ENCODE measurements around the gene PGAM1. TPM values are rescaled to one million over a fixed set of nuclear protein-coding genes. Genes with fewer than 3 reads are reported as not detected.

PGAM1 gene
- total and polyA plus RNA-seq, 2 of the 4 experiments (the other 2 are of a cell fraction) = 686 to 841 TPM

GRCh38 chr10:97479939-97480338 lies 53.9 kb downstream of the PGAM1 start:
- peaks cover 18% of the 10 kb centered on the region for H3K9me1 ChIP-seq (ENCODE audit: insufficient read depth, low read length)
- no peak overlapping the region for H3K18ac ChIP-seq (ENCODE audit: low read depth, low read length)
- H3K56ac ChIP-seq (ENCODE audit: extremely low read depth, insufficient read depth, low read length) = no peak overlapping the region
- H2AK5ac ChIP-seq (ENCODE audit: low read depth, low read length) = no peak overlapping the region
- H3K9ac ChIP-seq (ENCODE audit: low read depth, low read length) = no peak overlapping the region
- CTCF ChIA-PET = no interaction called here
- H3K4me3 ChIP-seq (ENCODE audit: insufficient read depth, low read depth, low read length) = no peak overlapping the region
- no peak overlapping the region for H2BK120ac ChIP-seq (ENCODE audit: low read depth, low read length)
- no peak overlapping the region for H2AK9ac ChIP-seq (replicated peaks; ENCODE audit: low read depth, low read length, poor library complexity)
- H3K27ac ChIP-seq (ENCODE audit: insufficient read depth, low read length) = no peak overlapping the region
- H3K23ac ChIP-seq (ENCODE audit: low read depth, low read length) = no peak overlapping the region
- DNase-seq (no peak), ATAC-seq (ENCODE audit: low read depth) (no peak)
- no peak overlapping the region for H3K14ac ChIP-seq (replicated peaks; ENCODE audit: low read depth, low read length)
- H4K20me1 ChIP-seq (ENCODE audit: insufficient read depth, low read length) = peaks cover 25% of the 10 kb centered on the region
- H2BK20ac ChIP-seq (ENCODE audit: low read depth, low read length) = no peak overlapping the region
- H2BK5ac ChIP-seq (ENCODE audit: low read depth, low read length, poor library complexity, severe bottlenecking) = no peak overlapping the region
- no peak overlapping the region for H2AFZ ChIP-seq (replicated peaks; ENCODE audit: low read length, poor library complexity)
- no peak overlapping the region for H4K5ac ChIP-seq (ENCODE audit: low read depth, low read length)
- no peak overlapping the region for H4K91ac ChIP-seq (ENCODE audit: insufficient read depth, low read depth, low read length)
- no peaks in the 10 kb centered on the region for H3K27me3 ChIP-seq (ENCODE audit: control insufficient read depth, insufficient read depth, low read length)
- intact Hi-C loops (cut with micrococcal nuclease) = no loop called here
- 100% methylated on average over 1 of the region's 9 CpGs; no CpG with 5 or more reads in 1 of the 2 experiments for WGBS, 2 experiments (ENCODE audit: extremely low coverage in 2 of 2, insufficient read length in 1 of 2)
- in situ Hi-C loops (cut with MboI; ENCODE audit: low sequenced_read_pairs) = no loop called here
- no peak overlapping the region for H2BK15ac ChIP-seq (ENCODE audit: low read depth, low read length)
- no TSS peak for BruUV-seq (replicated peaks)
- POLR2A ChIA-PET (ENCODE audit: unreplicated experiment) = no interaction called here
- H4K8ac ChIP-seq (ENCODE audit: low read depth in 2 of 2, low read length in 2 of 2) = no peak overlapping the region
- H3K9me3 ChIP-seq (ENCODE audit: control insufficient read depth, insufficient read depth, low read length) = no peaks in the 10 kb centered on the region
- H3K4me2 ChIP-seq (ENCODE audit: low read depth, low read length) = no peak overlapping the region
- H3K79me1 ChIP-seq (ENCODE audit: low read depth in 1 of 2, low read length in 2 of 2) = peaks cover 33 to 68% of the 10 kb centered on the region in 2 experiments
- H3K36me3 ChIP-seq (ENCODE audit: control insufficient read depth, insufficient read depth, low read length) = peaks cover 37% of the 10 kb centered on the region
- dilution Hi-C loops (cut with HindIII; ENCODE audit: low sequenced_read_pairs, unreplicated experiment) = no loop called here
- H3K4me1 ChIP-seq (ENCODE audit: control insufficient read depth, insufficient read depth, low read length) = peaks cover 8% of the 10 kb centered on the region
- no peak overlapping the region for H3K4ac ChIP-seq (ENCODE audit: low read depth, low read length)
- TF ChIP-seq POLR2A (IDR thresholded peaks at IDR 0.05; ENCODE audit: low read depth, low read length) (no peak), CEBPB (IDR thresholded peaks at IDR 0.05; ENCODE audit: low read depth, low read length) (no peak), MAZ (IDR thresholded peaks at IDR 0.05; ENCODE audit: borderline replicate concordance, low read depth, low read length) (no peak), MAFK (IDR thresholded peaks at IDR 0.05; ENCODE audit: low read depth, low read length) (no peak), RFX5 (IDR thresholded peaks at IDR 0.05; ENCODE audit: low read depth, low read length) (no peak), CTCF (conservative IDR thresholded peaks at IDR 0.05; ENCODE audit: low read depth, low read length) (no peak), FOS (IDR thresholded peaks at IDR 0.05; ENCODE audit: low read depth, low read length) (no peak), MXI1 (IDR thresholded peaks at IDR 0.05; ENCODE audit: borderline replicate concordance, low read depth, low read length) (no peak), RCOR1 (IDR thresholded peaks at IDR 0.05; ENCODE audit: insufficient replicate concordance, low read length) (no peak), NFE2L2 (IDR thresholded peaks at IDR 0.05; ENCODE audit: low read depth, low read length) (no peak)
- TF ChIP-seq, protein P1, sequence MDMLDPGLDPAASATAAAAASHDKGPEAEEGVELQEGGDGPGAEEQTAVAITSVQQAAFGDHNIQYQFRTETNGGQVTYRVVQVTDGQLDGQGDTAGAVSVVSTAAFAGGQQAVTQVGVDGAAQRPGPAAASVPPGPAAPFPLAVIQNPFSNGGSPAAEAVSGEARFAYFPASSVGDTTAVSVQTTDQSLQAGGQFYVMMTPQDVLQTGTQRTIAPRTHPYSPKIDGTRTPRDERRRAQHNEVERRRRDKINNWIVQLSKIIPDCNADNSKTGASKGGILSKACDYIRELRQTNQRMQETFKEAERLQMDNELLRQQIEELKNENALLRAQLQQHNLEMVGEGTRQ (IDR thresholded peaks at IDR 0.05; ENCODE audit: low read depth, low read length) = no peak
